Measurements from ENCODE around the gene HEATR9.

HEATR9 gene

DNA sequence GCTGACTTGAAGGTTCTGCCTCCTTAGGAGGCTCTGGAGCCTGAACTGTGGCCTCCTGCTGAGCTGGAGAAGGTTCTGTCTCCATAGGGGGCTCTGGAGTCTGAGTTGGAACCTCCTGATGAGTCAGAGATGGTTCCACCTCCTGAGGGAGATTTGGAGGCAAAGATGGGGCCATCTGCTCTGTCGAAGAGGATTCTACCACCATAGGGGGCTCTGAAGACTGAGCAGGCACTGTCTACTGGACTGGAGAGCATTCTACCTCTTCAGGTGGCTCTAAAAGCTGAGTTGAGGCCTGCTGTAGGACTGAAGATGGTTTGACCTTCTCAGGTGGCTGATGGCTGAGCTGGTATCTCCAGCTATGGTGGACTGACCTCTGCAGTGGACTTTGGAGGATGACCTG, 45.7 kb upstream of the HEATR9 start:
- no peak for TF ChIP-seq CTCF (conservative IDR thresholded peaks at IDR 0.05; ENCODE audit: low read length)
- TF ChIP-seq EZH2phosphoT487 (IDR thresholded peaks at IDR 0.05; ENCODE audit: borderline replicate concordance): no peak
- Histone ChIP-seq H3K4me2 (ENCODE audit: low read depth, low read length, poor library complexity, severe bottlenecking) (no peak overlapping the region), H3K9ac (ENCODE audit: low read depth, low read length, poor library complexity, severe bottlenecking) (no peak overlapping the region), H3K27me3 (ENCODE audit: insufficient read depth, low read length, poor library complexity, severe bottlenecking) (no peaks in the 10 kb centered on the region), H3F3A (ENCODE audit: low read depth) (no peaks in the 10 kb centered on the region), H3K9me3 (ENCODE audit: insufficient read depth, low read depth, low read length) (no peaks in the 10 kb centered on the region), H3K79me2 (ENCODE audit: insufficient read depth, low read length) (no peaks in the 10 kb centered on the region), H4K20me1 (ENCODE audit: insufficient read depth, low read length, poor library complexity, severe bottlenecking) (no peaks in the 10 kb centered on the region), H3K4me1 (ENCODE audit: insufficient read depth, low read length, poor library complexity, severe bottlenecking) (peaks cover 12% of the 10 kb centered on the region), H3K4me3 (ENCODE audit: low read length, poor library complexity, severe bottlenecking) (no peak overlapping the region), H2AFZ (ENCODE audit: low read length) (no peak overlapping the region), H3K9me2 (replicated peaks; ENCODE audit: low read depth, low read length) (no peaks in the 10 kb centered on the region), H3K36me3 (ENCODE audit: insufficient read depth, low read length) (no peaks in the 10 kb centered on the region)

GRCh38 chr17:35913609-35914008, 44.9 kb upstream of the HEATR9 start:
- no peaks in the 10 kb centered on the region for H3K27me3 ChIP-seq (ENCODE audit: insufficient read depth, low read length, poor library complexity, severe bottlenecking)
- H3F3A ChIP-seq (ENCODE audit: low read depth): no peaks in the 10 kb centered on the region
- H3K9me3 ChIP-seq (ENCODE audit: insufficient read depth, low read depth, low read length): no peaks in the 10 kb centered on the region
- no peak overlapping the region for H3K9ac ChIP-seq (ENCODE audit: low read depth, low read length, poor library complexity, severe bottlenecking)
- H2AFZ ChIP-seq (ENCODE audit: low read length): no peak overlapping the region
- H3K36me3 ChIP-seq (ENCODE audit: insufficient read depth, low read length): no peaks in the 10 kb centered on the region
- no peaks in the 10 kb centered on the region for H3K79me2 ChIP-seq (ENCODE audit: insufficient read depth, low read length)
- H3K4me2 ChIP-seq (ENCODE audit: low read depth, low read length, poor library complexity, severe bottlenecking): no peak overlapping the region
- TF ChIP-seq CTCF (conservative IDR thresholded peaks at IDR 0.05; ENCODE audit: low read length) (no peak), EZH2phosphoT487 (IDR thresholded peaks at IDR 0.05; ENCODE audit: borderline replicate concordance) (no peak)
- no peak overlapping the region for H3K4me3 ChIP-seq (ENCODE audit: low read length, poor library complexity, severe bottlenecking)
- H3K4me1 ChIP-seq (ENCODE audit: insufficient read depth, low read length, poor library complexity, severe bottlenecking): peaks cover 5% of the 10 kb centered on the region
- H3K9me2 ChIP-seq (replicated peaks; ENCODE audit: low read depth, low read length): no peaks in the 10 kb centered on the region
- no peaks in the 10 kb centered on the region for H4K20me1 ChIP-seq (ENCODE audit: insufficient read depth, low read length, poor library complexity, severe bottlenecking)

GRCh38 chr17:35912942-35913341, 44.3 kb upstream of the HEATR9 start:
- no peak overlapping the region for H3K4me2 ChIP-seq (ENCODE audit: low read depth, low read length, poor library complexity, severe bottlenecking)
- H3K27me3 ChIP-seq (ENCODE audit: insufficient read depth, low read length, poor library complexity, severe bottlenecking): no peaks in the 10 kb centered on the region
- no peaks in the 10 kb centered on the region for H3K9me3 ChIP-seq (ENCODE audit: insufficient read depth, low read depth, low read length)
- H3K36me3 ChIP-seq (ENCODE audit: insufficient read depth, low read length): no peaks in the 10 kb centered on the region
- H3K4me3 ChIP-seq (ENCODE audit: low read length, poor library complexity, severe bottlenecking): no peak overlapping the region
- no peak overlapping the region for H2AFZ ChIP-seq (ENCODE audit: low read length)
- H4K20me1 ChIP-seq (ENCODE audit: insufficient read depth, low read length, poor library complexity, severe bottlenecking): no peaks in the 10 kb centered on the region
- no peaks in the 10 kb centered on the region for H3K79me2 ChIP-seq (ENCODE audit: insufficient read depth, low read length)
- TF ChIP-seq EZH2phosphoT487 (IDR thresholded peaks at IDR 0.05; ENCODE audit: borderline replicate concordance): no peak
- no peaks in the 10 kb centered on the region for H3F3A ChIP-seq (ENCODE audit: low read depth)
- H3K9ac ChIP-seq (ENCODE audit: low read depth, low read length, poor library complexity, severe bottlenecking): no peak overlapping the region
- no peaks in the 10 kb centered on the region for H3K4me1 ChIP-seq (ENCODE audit: insufficient read depth, low read length, poor library complexity, severe bottlenecking)
- H3K9me2 ChIP-seq (replicated peaks; ENCODE audit: low read depth, low read length): no peaks in the 10 kb centered on the region

GRCh38 chr17:35912339-35912912, 43.7 kb upstream of the HEATR9 start:
- H3K27me3 ChIP-seq (ENCODE audit: insufficient read depth, low read length, poor library complexity, severe bottlenecking): no peaks in the 10 kb centered on the region
- no peaks in the 10 kb centered on the region for H4K20me1 ChIP-seq (ENCODE audit: insufficient read depth, low read length, poor library complexity, severe bottlenecking)
- H3K79me2 ChIP-seq (ENCODE audit: insufficient read depth, low read length): no peaks in the 10 kb centered on the region
- H3K4me2 ChIP-seq (ENCODE audit: low read depth, low read length, poor library complexity, severe bottlenecking): no peak overlapping the region
- no peaks in the 10 kb centered on the region for H3K36me3 ChIP-seq (ENCODE audit: insufficient read depth, low read length)
- no peak overlapping the region for H3K9ac ChIP-seq (ENCODE audit: low read depth, low read length, poor library complexity, severe bottlenecking)
- H2AFZ ChIP-seq (ENCODE audit: low read length): no peak overlapping the region
- no peaks in the 10 kb centered on the region for H3K9me3 ChIP-seq (ENCODE audit: insufficient read depth, low read depth, low read length)
- no peaks in the 10 kb centered on the region for H3K4me1 ChIP-seq (ENCODE audit: insufficient read depth, low read length, poor library complexity, severe bottlenecking)
- H3K4me3 ChIP-seq (ENCODE audit: low read length, poor library complexity, severe bottlenecking): no peak overlapping the region
- no peaks in the 10 kb centered on the region for H3F3A ChIP-seq (ENCODE audit: low read depth)
- no peak for TF ChIP-seq EZH2phosphoT487 (IDR thresholded peaks at IDR 0.05; ENCODE audit: borderline replicate concordance)
- H3K9me2 ChIP-seq (replicated peaks; ENCODE audit: low read depth, low read length): no peaks in the 10 kb centered on the region

Measured in Loucy (cell line).